HG02885 (cell line): ENCODE data around the gene MBD6.
"Not testable (repeated sequence)": the region's sequence is repeated elsewhere in the genome, so short reads cannot be mapped to it uniquely, and the experiment has no call there.

Experiments used
- ATAC-seq: cut with Tn5 transposase; IDR thresholded peaks from one replicate; pipeline ENCODE4 v1.9.1; 2021; ENCODE audit warnings: mild to moderate bottlenecking; ENCODE audit not compliant: unreplicated experiment, poor library complexity

Gene MBD6

DNA sequence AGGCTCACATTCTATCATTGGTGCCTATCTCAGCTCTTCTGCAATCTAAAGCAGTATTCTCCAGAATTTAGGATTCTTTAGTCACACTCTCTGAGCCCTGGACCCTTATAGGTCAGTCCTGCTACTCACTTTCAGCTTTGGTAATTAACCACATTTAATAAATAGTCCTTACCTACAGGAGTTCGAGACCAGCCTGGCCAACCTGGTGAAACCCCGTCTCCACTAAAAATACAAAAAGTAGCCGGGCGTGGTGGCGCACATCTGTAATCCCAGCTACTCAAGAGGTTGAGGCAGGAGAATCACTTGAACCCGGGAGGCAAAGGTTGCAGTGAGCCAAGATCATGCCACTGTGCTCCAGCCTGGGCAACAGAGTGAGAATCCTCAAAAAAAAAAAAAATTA, 8.9 kb upstream of the MBD6 start:
- not testable (repeated sequence) for ATAC-seq

- not testable (repeated sequence) for ATAC-seq
Observed at GRCh38 chr12:57514246-57514645, 8.4 kb upstream of the MBD6 start.

GRCh38 chr12:57514720-57515407, 7.8 kb upstream of the MBD6 start:
- ATAC-seq, result no peak

GRCh38 chr12:57515408-57515933, 7.2 kb upstream of the MBD6 start:
- ATAC-seq, result no peak

DNA sequence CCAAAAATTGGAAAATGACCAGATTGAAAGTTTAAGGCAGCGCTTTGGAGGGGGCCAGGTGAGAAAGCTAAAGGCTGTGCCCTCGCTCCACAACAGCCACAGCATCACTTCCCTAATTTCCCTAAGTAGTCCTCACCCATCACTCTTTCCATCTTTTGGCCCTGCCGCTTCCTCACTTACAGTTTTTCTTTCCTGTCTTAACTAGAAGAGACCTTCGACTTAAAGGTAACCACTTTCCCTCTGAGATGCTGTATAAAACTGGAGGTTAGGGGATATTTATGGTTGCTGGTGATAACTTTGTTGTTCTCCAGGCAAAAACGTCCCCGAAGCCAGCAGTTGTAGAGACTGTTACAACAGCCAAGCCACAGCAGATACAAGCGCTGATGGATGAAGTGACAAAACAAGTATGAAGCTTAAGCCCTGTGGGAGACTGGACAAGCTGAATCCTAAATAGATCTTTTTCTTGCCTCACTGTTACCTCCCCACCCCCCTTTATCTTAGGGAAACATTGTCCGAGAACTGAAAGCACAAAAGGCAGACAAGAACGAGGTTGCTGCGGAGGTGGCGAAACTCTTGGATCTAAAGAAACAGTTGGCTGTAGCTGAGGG, 6.6 kb upstream of the MBD6 start:
- ATAC-seq, result no peak

GRCh38 chr12:57516617-57517153, 5.9 kb upstream of the MBD6 start:
- no peak for ATAC-seq

DNA sequence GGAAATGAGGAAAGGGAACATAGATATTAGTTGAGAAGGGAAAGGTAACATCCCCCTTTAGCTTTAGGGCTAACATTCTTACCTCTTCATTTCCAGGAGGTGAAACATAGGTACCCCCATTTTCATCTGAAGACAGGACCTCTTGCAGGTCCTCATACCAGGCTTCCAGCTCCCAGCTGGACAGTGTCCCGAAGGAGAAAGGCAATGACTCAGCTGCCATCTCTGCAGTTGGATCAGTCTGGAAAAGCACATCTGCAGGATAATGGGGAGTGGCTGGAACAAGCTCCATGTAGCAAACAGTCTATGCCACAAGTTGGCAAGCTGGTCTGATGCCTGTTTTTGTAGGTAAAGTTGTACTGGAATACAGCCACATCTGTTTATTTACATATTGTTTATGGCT, 5.4 kb upstream of the MBD6 start:
- no peak for ATAC-seq

GRCh38 chr12:57517718-57518117, 4.9 kb upstream of the MBD6 start:
- ATAC-seq, result not testable (repeated sequence)

GRCh38 chr12:57518176-57518919, 4.3 kb upstream of the MBD6 start:
- no peak for ATAC-seq

DNA sequence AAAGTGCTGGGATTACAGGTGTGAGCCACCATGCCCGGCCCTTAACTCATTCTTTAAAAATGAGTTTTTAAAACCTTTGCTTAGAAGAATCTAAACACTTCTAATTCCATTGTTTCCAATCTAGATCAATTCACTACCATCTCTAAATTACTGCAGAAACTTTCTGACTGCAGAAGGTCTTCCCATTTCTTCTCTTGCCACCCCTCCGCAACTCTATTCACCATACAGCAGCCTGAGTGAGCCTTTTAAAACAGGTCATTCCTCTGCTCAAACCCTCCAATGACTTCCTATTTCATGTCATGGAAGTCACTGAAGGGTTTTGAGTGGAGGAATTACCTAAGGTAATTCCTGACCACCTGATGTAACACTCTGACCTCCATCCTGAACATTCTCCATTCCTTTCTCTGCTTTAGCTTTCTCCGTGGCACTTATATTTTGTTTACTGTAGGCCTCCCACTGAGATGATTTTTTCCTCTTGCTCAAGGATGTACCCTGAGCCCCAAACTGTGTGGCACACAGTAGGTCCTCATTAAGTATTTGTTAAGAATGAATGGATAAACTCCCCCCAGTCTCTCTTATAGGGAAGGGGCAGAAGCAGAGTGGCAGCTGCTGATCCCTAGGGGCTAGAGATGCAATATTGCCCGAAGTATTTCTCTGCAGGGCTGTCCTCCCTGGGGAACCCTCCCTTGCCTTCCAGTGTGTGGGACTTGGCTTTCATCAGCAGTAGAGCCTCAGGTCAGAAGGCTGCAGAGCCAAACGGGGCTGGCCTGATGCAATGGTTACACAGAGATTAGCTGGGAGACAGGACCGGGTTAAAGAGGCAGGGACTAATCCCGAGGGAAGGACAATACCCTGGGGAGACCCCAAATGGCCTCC, 3.5 kb upstream of the MBD6 start:
- ATAC-seq, result no peak

DNA sequence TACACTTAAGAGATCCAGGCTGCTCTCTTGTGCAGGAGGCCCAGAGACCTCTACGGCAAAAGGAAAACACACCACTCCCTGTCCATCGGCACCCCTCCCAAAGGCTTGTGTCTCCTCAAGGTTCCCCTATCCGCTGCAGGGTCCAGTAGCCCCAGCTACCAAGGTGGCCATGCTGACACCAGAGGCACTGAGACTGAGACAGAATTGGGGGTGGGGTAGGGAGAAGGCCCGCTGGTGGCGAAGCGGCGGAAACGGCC, 2.9 kb upstream of the MBD6 start:
- ATAC-seq, result no peak

DNA sequence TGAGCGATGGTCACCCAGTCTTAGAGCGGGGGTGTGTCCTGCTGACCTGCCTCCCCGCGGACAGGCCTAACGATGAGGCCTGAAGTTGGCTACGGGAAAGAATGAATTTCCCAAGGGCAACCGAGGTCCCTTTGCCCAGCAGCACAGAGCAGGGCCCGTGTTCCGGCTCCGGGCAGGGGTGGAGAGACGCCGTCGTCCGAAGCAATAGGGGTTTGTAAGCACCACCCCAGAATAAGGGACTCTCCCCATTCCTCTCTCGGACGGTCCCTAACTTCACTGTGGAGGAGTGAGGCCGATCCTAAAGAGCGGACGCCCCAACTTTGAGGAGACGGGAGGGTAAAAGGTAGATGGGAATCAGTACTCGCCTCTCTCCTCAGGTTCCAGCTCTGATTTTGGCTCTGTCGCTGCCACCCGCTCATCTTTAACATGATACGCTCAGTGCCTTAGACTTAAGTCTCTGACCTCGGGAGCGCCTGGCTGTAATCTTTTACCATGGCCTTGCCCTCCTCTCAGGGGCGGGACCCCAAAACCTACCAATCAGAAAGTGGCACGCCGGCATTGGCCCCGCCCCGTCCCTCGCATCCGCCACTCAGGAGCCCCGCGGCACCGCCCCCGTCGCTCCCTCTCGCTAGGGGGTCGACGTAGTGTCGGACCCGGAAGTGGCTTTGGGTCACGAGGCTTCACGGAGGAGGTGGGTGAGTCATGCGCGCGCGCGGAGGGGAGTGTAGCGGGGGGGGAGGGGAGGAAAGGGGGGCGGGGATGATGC, 2.4 kb upstream of the MBD6 start, which contains the start of gene DDIT3:
Gene DDIT3 (minus strand): TSS at position 462 of the 766 bp plus-strand sequence. CDS start 3,108 bp downstream, outside the sequence.
- peak; percentile 76 for ATAC-seq

- ATAC-seq, result no peak
Observed at GRCh38 chr12:57521525-57522010, 1.1 kb upstream of the MBD6 start.

DNA sequence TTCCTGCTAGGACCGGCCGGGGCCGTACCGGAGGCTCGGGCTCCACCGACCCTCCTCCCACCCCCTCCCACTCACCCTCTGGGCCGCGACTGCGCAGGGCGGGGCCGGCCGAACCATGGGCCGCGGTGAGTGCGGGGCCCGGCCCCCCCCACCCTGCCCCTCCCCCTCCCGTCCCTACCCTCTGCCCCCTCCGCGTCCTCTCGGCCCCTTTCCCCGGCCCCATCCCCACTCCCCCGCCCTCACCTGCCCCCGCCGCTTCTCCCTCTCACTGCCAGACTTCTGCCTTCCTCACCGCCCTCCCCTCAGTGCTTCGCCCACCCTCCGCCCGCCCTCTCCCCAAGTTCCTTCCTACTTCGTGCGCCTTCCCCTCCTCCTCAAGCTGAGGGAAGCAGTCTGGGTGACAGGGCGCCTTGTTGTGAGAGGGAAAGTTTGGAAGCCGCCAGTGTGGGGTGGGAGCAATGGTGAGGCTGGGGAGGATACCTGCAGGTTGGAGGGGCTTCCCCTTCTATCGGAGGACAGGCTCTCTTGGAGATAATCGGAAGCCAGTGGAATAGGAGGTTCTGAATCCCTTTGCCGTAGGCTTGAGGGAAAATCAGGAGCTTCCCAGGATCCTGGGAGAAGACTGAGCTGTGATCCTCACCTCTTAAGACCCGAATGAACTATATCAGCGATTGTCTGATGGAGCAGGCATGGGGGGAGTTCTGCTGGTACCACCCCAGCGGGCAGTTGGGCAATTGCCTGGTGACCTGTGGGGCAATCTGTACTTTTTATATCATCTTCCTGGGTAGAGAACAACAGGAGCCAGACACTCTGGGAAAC, 472 bp downstream of the MBD6 start:
- no peak for ATAC-seq

- no peak for ATAC-seq
Observed at GRCh38 chr12:57523706-57524614, 1.3 kb downstream of the MBD6 start.

- no peak for ATAC-seq
Observed at GRCh38 chr12:57524814-57525614, 2.4 kb downstream of the MBD6 start.
